Psoas muscle (tissue), 8 donors: ENCODE data around the gene PLA2G4B. TPM values are rescaled to one million over a fixed set of nuclear protein-coding genes. Genes with fewer than 3 reads are reported as not detected.
"Not testable (repeated sequence)": the region's sequence is repeated elsewhere in the genome, so short reads cannot be mapped to it uniquely, and the experiment has no call there.

ENCODE experiments used
- ATAC-seq, 4 donors: fragments of 200-7000 bp; cut with Tn5 transposase; one replicate each; pipeline ENCODE4 v1.9.1; 2020; ENCODE audit warnings: moderate library complexity in 3 of 4, mild to moderate bottlenecking in 2 of 4
- DNase-seq, 2 donors: peaks; one replicate each; pipeline ENCODE4 v3.0.0-alpha.2; 2020
- H3K27ac ChIP-seq: fragments of 200-600 bp; one replicate; pipeline ENCODE4 v1.8.0; 2022
- H3K27me3 ChIP-seq, 3 donors: fragments of 200-600 bp in 1 of 3; one replicate each; pipeline versions ENCODE4 v1.6.1 to v1.8.0; 2013 to 2022; ENCODE audit warnings: low read length in 2 of 3, mild to moderate bottlenecking in 2 of 3, moderate library complexity in 1 of 3; ENCODE audit not compliant: insufficient read depth in 3 of 3
- H3K36me3 ChIP-seq, 2 donors: fragments of 200-600 bp in 1 of 2; one replicate each; pipeline versions ENCODE4 v1.6.1 to v1.8.0; 2013 to 2022; ENCODE audit warnings: low read depth in 1 of 2, mild to moderate bottlenecking in 1 of 2, moderate library complexity in 1 of 2; ENCODE audit not compliant: insufficient read depth in 1 of 2
- H3K4me1 ChIP-seq: fragments of 200-600 bp; one replicate; pipeline ENCODE4 v1.8.0; 2022
- H3K4me3 ChIP-seq: fragments of 200-600 bp; one replicate; pipeline ENCODE4 v1.8.0; 2022; ENCODE audit warnings: mild to moderate bottlenecking
- H3K9me3 ChIP-seq: fragments of 200-600 bp; one replicate; pipeline ENCODE4 v1.8.0; 2022
- WGBS, 3 donors: extraction: QIAGEN DNeasy Blood & Tissue Kit; methylation state at CpG; one replicate each; pipeline versions ENCODE4 v1.1.6 to v1.1.7; 2013; 5-methylcytosine and 5-hydroxymethylcytosine counted together
- intact Hi-C, 2 donors: fragments of 100-400 bp; cut with DNase I; formaldehyde crosslinking; loops; one replicate each; pipeline versions ENCODE4 v1.11.0 to v1.14.2; 2022
- polyA plus RNA-seq, 3 donors: library from polyadenylated mRNA; stranded (reverse); fragments of 200-250 nt; gene quantifications; one replicate each; pipeline ENCODE4 v1.2.3, GENCODE V29; 2013
- total RNA-seq, 4 donors: library from RNA; stranded (reverse); fragmentation: NEBNext Ultra II Directional in 2 of 4; extraction: Animal tissue kit (Norgen Biotek cat#: 25700) in 2 of 4; gene quantifications; one replicate each; pipeline versions ENCODE4 v1.2.1 to v1.2.4, GENCODE V29; 2021 to 2023
- TF ChIP-seq, protein P1 (sequence below): fragments of 200-600 bp; IDR thresholded peaks from one replicate; pipeline ENCODE4 v1.8.0; 2022; ENCODE audit warnings: antibody characterized with exemption
- donor health status: healthy with polysubstance abuse.
- donor health status: DM: no; HTN: no; CAD: no; lungs with moderate emphysema.
- donor health status: Bipolar disorder and iron deficiency.
- donor health status: healthy.
- donor health status: DM: yes; HTN: yes; CAD: no.
- donor health status: DM: no; HTN: no; CAD: no.
- donor health status: DM: no; HTN: no; CAD: no.
- donor health status: DM: yes; HTN: yes; CAD: no.

PLA2G4B gene
- total and polyA plus RNA-seq, 7 donors, result 1.1 to 4.3 (median 1.4) TPM

DNA sequence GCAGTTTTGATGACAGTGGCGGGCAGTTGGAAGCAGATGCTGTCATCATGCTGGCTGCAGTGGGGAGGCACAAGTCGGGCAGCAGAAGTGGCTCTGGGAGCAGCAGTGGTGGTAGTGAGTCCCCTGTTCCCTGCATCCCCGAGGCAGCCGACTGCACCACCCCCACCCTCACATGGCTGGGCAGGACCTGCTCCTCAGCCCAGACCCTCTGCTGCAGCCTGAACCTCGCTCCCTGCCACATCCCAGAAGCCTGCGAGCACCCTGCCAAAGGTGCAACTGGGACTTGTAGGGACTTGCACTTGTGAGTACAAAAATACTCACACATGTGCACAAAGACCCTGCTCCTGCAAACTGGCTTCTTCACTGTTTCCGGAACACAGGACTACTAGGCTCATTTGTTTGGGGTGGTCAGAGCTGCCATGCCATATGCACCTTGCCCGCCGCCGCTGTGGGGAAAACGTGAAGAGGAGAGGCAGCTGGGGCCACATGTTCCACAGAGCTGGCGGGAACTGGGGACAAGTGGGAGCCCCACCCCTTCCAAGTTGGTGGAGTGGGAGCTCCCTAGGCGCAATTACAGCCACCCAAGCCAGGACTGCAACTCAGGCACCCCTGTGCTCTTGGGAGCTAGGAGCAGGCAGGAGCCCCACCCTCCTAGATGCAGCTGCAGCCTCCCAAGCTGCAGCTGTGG, 8.5 kb upstream of the PLA2G4B start:
- Histone ChIP-seq H3K4me1 (peaks cover 21% of the 10 kb centered on the region), H3K4me3 (no peak overlapping the region), H3K9me3 (no peaks in the 10 kb centered on the region), H3K27ac (no peak overlapping the region), H3K36me3 (peaks cover 0 to 26% of the 10 kb centered on the region in 2 donors), H3K27me3 (no peaks in the 10 kb centered on the region)
- intact Hi-C loops, result loop anchor here in 1 of 2 donors (5.0 kb wide), 1 partner anchor 137 kb away; no protein-coding TSS in a partner anchor
- no peak for ATAC-seq
- 84 to 92% (median 87%) methylated on average over 13 of the region's 13 CpGs for WGBS, 3 donors
- no peak for DNase-seq
- TF ChIP-seq, protein P1, sequence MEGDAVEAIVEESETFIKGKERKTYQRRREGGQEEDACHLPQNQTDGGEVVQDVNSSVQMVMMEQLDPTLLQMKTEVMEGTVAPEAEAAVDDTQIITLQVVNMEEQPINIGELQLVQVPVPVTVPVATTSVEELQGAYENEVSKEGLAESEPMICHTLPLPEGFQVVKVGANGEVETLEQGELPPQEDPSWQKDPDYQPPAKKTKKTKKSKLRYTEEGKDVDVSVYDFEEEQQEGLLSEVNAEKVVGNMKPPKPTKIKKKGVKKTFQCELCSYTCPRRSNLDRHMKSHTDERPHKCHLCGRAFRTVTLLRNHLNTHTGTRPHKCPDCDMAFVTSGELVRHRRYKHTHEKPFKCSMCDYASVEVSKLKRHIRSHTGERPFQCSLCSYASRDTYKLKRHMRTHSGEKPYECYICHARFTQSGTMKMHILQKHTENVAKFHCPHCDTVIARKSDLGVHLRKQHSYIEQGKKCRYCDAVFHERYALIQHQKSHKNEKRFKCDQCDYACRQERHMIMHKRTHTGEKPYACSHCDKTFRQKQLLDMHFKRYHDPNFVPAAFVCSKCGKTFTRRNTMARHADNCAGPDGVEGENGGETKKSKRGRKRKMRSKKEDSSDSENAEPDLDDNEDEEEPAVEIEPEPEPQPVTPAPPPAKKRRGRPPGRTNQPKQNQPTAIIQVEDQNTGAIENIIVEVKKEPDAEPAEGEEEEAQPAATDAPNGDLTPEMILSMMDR, result no peak

DNA sequence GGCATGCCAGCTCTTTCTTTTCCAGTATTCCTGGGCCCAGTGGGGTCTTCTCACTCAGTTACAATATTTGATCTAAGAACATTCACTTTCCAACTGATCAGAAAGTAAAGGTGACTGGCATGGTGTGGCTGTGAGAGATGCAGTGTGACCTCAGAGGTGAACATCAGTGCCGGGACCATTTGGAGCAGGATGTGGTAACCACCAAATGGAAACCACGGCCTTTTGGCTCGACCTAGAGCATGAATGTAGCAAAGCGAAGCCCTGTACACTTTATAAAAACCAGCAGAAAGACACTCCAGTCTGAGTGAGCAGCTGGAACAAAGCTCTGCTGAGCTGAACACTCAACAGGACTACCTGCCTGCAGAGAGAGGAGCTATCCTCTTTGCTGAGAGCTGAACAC, 7.4 kb upstream of the PLA2G4B start:
- 80 to 86% (median 83%) methylated on average over 4 of the region's 4 CpGs for WGBS, 3 donors
- H3K27ac ChIP-seq, H3K4me3 ChIP-seq, ATAC-seq, H3K9me3 ChIP-seq, H3K27me3 ChIP-seq, intact Hi-C loops, DNase-seq: not testable (repeated sequence)
- Histone ChIP-seq H3K36me3 (peaks cover 0 to 30% of the 10 kb centered on the region in 2 donors), H3K4me1 (peaks cover 21% of the 10 kb centered on the region)

- WGBS, 3 donors, result 79 to 93% (median 87%) methylated on average over 10 of the region's 10 CpGs
- no peaks in the 10 kb centered on the region for H3K27me3 ChIP-seq
- no peak for ATAC-seq
- H3K36me3 ChIP-seq, result peaks cover 0 to 30% of the 10 kb centered on the region in 2 donors
- TF ChIP-seq, protein P1, result no peak
- no peaks in the 10 kb centered on the region for H3K9me3 ChIP-seq
- H3K4me1 ChIP-seq, result peaks cover 19% of the 10 kb centered on the region
- no peak for DNase-seq
- intact Hi-C loops, result no loop called here
- H3K27ac ChIP-seq, result no peak overlapping the region
- no peak overlapping the region for H3K4me3 ChIP-seq
Observed at GRCh38 chr15:41832208-41832607, 6.4 kb upstream of the PLA2G4B start.

GRCh38 chr15:41832875-41833274, 5.8 kb upstream of the PLA2G4B start:
- Histone ChIP-seq H3K4me3 (no peak overlapping the region), H3K4me1 (peaks cover 19% of the 10 kb centered on the region), H3K27ac (no peak overlapping the region), H3K9me3 (no peaks in the 10 kb centered on the region), H3K36me3 (peaks cover 0 to 30% of the 10 kb centered on the region in 2 donors), H3K27me3 (no peaks in the 10 kb centered on the region)
- ATAC-seq, result no peak
- TF ChIP-seq, protein P1, result no peak
- WGBS, 3 donors, result 73 to 85% (median 75%) methylated on average over 3 of the region's 3 CpGs
- DNase-seq, result no peak
- intact Hi-C loops, result no loop called here

DNA sequence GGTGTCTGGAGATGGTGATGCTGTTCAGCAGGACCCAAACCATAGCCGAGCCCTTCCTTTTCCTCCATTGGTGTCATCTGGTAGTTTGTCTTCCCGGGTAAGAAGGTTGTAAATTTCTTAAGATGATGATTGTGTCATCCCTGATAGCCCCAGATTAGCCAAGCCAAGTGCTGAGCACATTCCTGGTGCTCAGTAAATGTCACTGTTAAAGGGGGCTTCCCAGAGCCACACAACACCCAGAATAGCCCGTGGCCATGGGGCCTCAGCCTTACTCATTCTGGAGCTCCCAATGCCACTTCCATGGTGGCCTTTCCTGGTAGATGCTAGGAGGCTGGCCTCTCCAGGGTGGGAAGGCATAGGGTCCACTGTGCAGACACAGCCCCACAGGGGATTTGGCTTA, 4.6 kb upstream of the PLA2G4B start:
- no peak for DNase-seq
- ATAC-seq, result no peak
- WGBS, 3 donors, result 80 to 92% (median 88%) methylated on average over 3 of the region's 3 CpGs
- Histone ChIP-seq H3K4me1 (peaks cover 23% of the 10 kb centered on the region), H3K9me3 (no peaks in the 10 kb centered on the region), H3K27ac (no peak overlapping the region), H3K4me3 (no peak overlapping the region), H3K36me3 (peaks cover 0 to 30% of the 10 kb centered on the region in 2 donors), H3K27me3 (no peaks in the 10 kb centered on the region)
- intact Hi-C loops, result no loop called here
- TF ChIP-seq, protein P1, result no peak
